Neutrophil (primary cell): Measurements from ENCODE around the gene SH2D7.
A peak's percentile ranks its signal among the peaks of the same experiment; 100 is the strongest.

ENCODE experiments used
- H3K27ac ChIP-seq: fragments of 200-600 bp; sonication (generic); 2 replicates; pipeline ENCODE4 v1.5.1; 2016; ENCODE audit warnings: mild to moderate bottlenecking, moderate library complexity
- H3K27me3 ChIP-seq: fragments of 200-600 bp; sonication (generic); 2 replicates; pipeline ENCODE4 v1.6.0; 2016; ENCODE audit warnings: mild to moderate bottlenecking
- H3K36me3 ChIP-seq: fragments of 200-600 bp; sonication (generic); 2 replicates; pipeline ENCODE4 v1.5.1; 2017
- H3K4me1 ChIP-seq, 2 experiments: fragments of 200-600 bp in 1 of 2; sonication (generic) in 1 of 2; 1 replicate in 1 of 2; 2 replicates in 1 of 2; pipeline versions ENCODE4 v1.5.1 to v1.6.1; 2013 to 2016; ENCODE audit warnings: low read depth in 1 of 2, low read length in 1 of 2, mild to moderate bottlenecking in 1 of 2, moderate library complexity in 1 of 2; ENCODE audit not compliant: control insufficient read depth in 1 of 2, insufficient read depth in 1 of 2
- H3K4me3 ChIP-seq, 2 experiments: fragments of 200-600 bp in 1 of 2; sonication (generic) in 1 of 2; 1 replicate in 1 of 2; 2 replicates in 1 of 2; pipeline ENCODE4 v1.5.1; 2013 to 2016; ENCODE audit warnings: low read depth in 1 of 2, low read length in 1 of 2, mild to moderate bottlenecking in 1 of 2, moderate library complexity in 1 of 2
- H3K9me3 ChIP-seq: fragments of 200-600 bp; sonication (generic); 2 replicates; pipeline ENCODE4 v1.5.1; 2016
- TF ChIP-seq, protein P1 (sequence below): fragments of 200-600 bp; sonication (generic); IDR thresholded peaks from 2 replicates; pipeline ENCODE4 v1.5.1; 2016; ENCODE audit warnings: antibody characterized with exemption

Gene SH2D7

DNA sequence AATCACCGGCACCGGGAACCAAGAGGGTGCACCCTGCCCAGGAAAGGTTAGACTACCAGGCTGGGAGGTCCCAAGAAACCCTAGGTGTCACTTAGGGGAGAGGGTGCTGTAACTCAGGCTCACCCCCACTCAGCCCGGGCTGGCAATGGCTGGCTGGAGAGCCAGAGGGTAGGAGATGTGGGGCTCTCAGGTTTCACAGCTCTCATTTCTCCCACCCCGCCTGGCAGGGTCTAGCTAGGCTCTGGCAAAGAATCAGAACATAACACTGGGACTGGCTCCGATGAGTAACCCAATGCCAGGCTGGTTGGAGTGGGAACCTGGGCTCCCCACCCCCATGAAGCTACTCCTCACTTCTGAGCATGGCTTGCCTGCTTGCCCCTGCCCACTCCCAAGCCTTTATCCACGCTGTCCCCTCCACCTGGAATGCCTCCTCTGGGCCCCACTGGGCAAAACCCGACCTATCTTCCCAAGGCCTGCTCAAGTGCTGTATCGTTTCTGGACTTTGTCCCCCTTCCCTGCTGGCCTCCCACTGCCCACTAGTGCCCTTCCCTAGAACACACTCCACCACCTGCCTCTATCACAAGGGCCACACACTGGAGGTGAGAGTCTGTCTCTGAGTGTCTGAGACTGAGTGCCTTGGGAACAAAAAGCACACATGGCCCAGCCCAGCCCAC, 36.9 kb downstream of the SH2D7 start:
- H3K4me3 ChIP-seq: no peak overlapping the region
- H3K36me3 ChIP-seq: no peaks in the 10 kb centered on the region
- TF ChIP-seq, protein P1, sequence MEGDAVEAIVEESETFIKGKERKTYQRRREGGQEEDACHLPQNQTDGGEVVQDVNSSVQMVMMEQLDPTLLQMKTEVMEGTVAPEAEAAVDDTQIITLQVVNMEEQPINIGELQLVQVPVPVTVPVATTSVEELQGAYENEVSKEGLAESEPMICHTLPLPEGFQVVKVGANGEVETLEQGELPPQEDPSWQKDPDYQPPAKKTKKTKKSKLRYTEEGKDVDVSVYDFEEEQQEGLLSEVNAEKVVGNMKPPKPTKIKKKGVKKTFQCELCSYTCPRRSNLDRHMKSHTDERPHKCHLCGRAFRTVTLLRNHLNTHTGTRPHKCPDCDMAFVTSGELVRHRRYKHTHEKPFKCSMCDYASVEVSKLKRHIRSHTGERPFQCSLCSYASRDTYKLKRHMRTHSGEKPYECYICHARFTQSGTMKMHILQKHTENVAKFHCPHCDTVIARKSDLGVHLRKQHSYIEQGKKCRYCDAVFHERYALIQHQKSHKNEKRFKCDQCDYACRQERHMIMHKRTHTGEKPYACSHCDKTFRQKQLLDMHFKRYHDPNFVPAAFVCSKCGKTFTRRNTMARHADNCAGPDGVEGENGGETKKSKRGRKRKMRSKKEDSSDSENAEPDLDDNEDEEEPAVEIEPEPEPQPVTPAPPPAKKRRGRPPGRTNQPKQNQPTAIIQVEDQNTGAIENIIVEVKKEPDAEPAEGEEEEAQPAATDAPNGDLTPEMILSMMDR: no peak
- H3K27me3 ChIP-seq: peaks cover 18% of the 10 kb centered on the region
- no peak overlapping the region for H3K27ac ChIP-seq
- no peaks in the 10 kb centered on the region for H3K9me3 ChIP-seq
- H3K4me1 ChIP-seq: peaks cover 11 to 12% of the 10 kb centered on the region in 2 experiments

DNA sequence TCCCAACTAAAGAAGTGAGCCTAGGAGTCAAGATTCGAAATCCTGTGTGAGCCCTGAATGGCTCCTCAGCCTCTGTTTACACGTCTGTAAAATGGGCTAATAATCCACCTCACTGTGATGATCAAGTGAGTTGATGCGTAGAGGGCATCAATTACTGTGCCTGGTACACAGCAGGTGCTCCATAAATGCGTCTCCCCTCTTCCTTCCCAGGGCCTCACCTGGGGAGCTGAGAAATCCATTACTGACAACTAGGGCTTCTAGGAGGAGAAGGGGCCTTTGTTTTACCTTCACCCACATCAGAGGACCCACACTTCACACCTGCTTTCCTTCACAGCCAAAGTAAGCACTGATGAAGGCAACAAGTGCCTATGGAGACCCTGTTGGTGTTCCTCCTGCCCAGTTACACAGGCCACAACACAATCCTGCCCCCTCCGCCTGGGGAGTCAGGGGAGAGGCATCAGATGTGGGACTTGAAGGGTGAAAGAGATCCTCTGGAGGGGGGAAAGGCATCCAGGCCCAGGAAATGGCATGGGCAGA, 37.5 kb downstream of the SH2D7 start:
- H3K4me3 ChIP-seq: no peak overlapping the region
- peaks cover 11 to 12% of the 10 kb centered on the region in 2 experiments for H3K4me1 ChIP-seq
- peaks cover 18% of the 10 kb centered on the region for H3K27me3 ChIP-seq
- no peaks in the 10 kb centered on the region for H3K36me3 ChIP-seq
- TF ChIP-seq, protein P1: no peak
- no peak overlapping the region for H3K27ac ChIP-seq
- H3K9me3 ChIP-seq: no peaks in the 10 kb centered on the region

DNA sequence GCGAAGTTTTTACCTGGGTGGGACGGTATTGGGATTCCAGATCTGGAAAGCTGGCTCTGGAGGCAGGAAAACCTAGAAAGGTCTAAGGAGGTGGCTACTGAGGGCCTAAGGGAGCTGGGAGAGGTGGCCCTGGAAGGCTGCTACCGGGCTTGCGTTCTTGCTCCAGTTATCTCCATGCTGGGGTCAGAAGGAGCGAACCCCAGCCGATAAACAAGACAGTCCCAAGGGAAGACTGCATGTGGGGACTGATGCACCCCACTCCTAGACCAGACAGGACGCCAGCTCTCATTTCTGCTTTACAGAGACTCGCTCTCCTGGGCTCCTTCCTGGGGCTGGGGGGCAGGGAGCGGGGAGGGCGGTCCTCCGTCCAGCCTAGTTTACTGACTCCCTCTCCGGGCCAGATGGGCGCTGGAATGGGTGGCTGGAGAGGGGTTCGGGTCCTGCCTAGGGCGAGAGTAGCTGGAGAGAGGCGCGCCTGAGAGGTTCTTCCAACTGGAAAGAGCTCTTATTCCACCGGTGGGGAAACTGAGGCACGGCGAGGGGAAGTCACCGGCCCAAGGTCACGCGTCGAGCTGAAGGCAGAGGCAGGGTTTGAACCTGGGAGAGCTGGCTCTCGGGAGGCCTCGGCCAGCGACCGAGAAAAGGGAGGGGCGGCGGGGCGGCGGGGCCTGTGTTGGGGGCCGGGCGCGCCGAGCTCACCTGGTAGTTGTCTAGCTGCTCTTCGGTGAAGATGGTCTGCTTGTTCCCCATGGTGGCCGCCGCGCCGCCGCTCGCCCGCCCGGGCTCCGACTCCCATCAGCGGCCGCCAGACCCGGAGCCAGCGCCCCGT, 38.3 kb downstream of the SH2D7 start:
- TF ChIP-seq, protein P1: no peak
- Histone ChIP-seq H3K27me3 (peaks cover 18% of the 10 kb centered on the region), H3K9me3 (no peaks in the 10 kb centered on the region), H3K27ac (no peak overlapping the region), H3K36me3 (no peaks in the 10 kb centered on the region), H3K4me3 (peak overlapping the region; percentile 54 to 78), H3K4me1 (peaks cover 11 to 12% of the 10 kb centered on the region in 2 experiments)

DNA sequence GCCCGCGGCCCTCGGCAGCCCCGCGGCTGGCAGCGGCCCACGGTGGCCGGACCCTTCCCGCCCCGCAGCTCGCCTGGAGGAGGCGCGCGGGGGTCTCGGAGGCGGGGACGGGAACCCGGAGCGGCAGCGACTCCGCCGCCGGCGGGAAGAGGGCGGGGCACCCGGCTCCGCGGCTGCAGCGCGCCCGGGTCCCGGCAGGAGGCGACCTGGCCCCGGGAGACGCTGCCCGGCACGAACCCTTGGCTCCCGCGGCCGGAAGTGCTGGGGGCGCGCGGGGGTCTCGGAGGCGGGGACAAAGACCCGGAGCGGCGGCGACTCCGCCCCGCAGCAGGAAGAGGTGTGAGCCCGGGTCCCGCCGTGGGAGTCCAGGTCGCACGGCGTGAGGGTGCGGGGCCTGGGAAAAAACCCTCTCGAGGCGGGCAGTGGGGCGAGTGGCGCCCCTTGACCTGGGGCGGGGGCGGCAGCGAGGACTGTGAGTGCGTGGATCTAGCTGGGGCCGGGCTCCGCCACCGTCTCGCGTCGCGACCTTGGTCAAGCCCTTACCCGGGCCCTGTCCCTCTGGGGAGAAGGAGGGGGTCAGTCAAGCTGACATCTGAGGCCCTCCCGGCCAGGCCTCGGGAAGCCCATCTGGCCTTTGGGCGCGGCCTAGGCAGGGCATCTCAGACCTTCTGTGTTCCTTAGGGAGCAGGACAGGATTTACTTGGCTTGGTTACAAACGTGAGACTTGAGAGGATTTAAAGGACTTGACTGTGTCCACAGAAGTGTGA, 39.1 kb downstream of the SH2D7 start, which contains the start of gene CIB2:
Gene CIB2 (minus strand): TSS at position 151 of the 767 bp plus-strand sequence. CDS start 230 bp downstream, outside the sequence.
- peak within 1 kb of the TSS; percentile 54 to 78 for H3K4me3 ChIP-seq
- TF ChIP-seq, protein P1: peak; percentile 98

DNA sequence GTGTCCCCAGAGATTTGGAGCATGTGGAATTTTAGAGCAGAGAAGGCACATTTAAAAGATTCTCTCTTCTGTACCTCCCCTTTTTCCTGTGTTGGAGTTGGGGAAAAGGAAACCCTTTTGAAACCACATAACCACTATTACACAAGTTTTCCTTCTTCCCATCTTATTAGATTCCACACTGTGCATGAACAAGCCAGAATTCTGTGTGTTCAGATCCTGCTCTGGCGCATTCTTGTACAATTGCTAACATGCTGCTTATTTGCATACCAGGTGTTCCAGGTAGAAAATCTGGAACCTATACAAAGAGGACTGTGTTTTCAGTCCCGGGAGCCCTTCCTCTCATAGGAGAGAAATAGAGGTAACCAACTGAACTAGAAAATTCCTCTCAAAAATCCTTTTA, 41.4 kb downstream of the SH2D7 start:
- H3K4me1 ChIP-seq: peaks cover 11 to 12% of the 10 kb centered on the region in 2 experiments
- no peak overlapping the region for H3K4me3 ChIP-seq
- H3K9me3 ChIP-seq: no peaks in the 10 kb centered on the region
- TF ChIP-seq, protein P1: no peak
- H3K27me3 ChIP-seq: peaks cover 18% of the 10 kb centered on the region
- no peaks in the 10 kb centered on the region for H3K36me3 ChIP-seq
- no peak overlapping the region for H3K27ac ChIP-seq

More for the DNA sequence above, 39.1 kb downstream of the SH2D7 start, which contains the start of gene CIB2:
- Histone ChIP-seq H3K9me3 (no peaks in the 10 kb centered on the region), H3K27ac (peak within 1 kb of the TSS; percentile 15), H3K27me3 (peaks cover 18% of the 10 kb centered on the region), H3K4me1 (peaks cover 11 to 12% of the 10 kb centered on the region in 2 experiments), H3K36me3 (no peaks in the 10 kb centered on the region)
